Endothelial cell of umbilical vein (primary cell): ENCODE data around the gene CASP2. TPM values are rescaled to one million over a fixed set of nuclear protein-coding genes. Genes with fewer than 3 reads are reported as not detected.

Source experiments
- BruUV-seq: library from RNA; stranded (reverse); fragments of 400-500 nt; replicated peaks from 2 replicates; lab custom pipeline; 2021; lab: Mats Ljungman, UMichigan
- CTCF ChIA-PET: fragments of 300-600, 350-600 bp; sonication (Branson Sonifier 250); formaldehyde crosslinking; loops from one replicate; lab custom pipeline; 2021; ENCODE audit warnings: antibody characterized with exemption, inconsistent platforms; lab: Charles Lee
- POLR2A ChIA-PET: fragments of 300-600, 350-600 bp; sonication (Branson Sonifier 250); formaldehyde crosslinking; loops from one replicate; lab custom pipeline; 2021; ENCODE audit warnings: antibody characterized with exemption, inconsistent platforms; lab: Charles Lee
- DNase-seq: peaks from one replicate; pipeline ENCODE4 v3.0.0-alpha.2; 2011; ENCODE audit warnings: low read depth, low spot score
- FAIRE-seq: peaks from 2 replicates; lab custom pipeline; 2011; peaks lifted over from hg19 to GRCh38; lab: Jason Lieb, UNC
- H2AFZ ChIP-seq: 2 replicates; pipeline ENCODE4 v1.6.0; 2012; ENCODE audit warnings: low read depth, low read length, control low read depth, inconsistent platforms
- H3K27ac ChIP-seq: 2 replicates; pipeline ENCODE4 v1.5.1; 2011; ENCODE audit warnings: low read depth, mild to moderate bottlenecking, control low read depth, low read length, moderate library complexity; ENCODE audit not compliant: insufficient read depth
- H3K27me3 ChIP-seq, 2 experiments: 2 replicates each; pipeline versions ENCODE4 v1.6.0 to v1.6.1; 2011; ENCODE audit warnings: low read length in 2 of 2, mixed read lengths in 1 of 2; ENCODE audit not compliant: control insufficient read depth in 2 of 2, insufficient read depth in 2 of 2
- H3K36me3 ChIP-seq, 2 experiments: 2 replicates in 1 of 2; 3 replicates in 1 of 2; pipeline ENCODE4 v1.5.1; 2011; ENCODE audit warnings: low read length in 2 of 2, mild to moderate bottlenecking in 1 of 2, moderate library complexity in 1 of 2; ENCODE audit not compliant: control insufficient read depth in 2 of 2, insufficient read depth in 2 of 2; ENCODE audit errors: extremely low read depth in 1 of 2
- H3K4me1 ChIP-seq: 3 replicates; pipeline ENCODE4 v1.5.1; 2011; ENCODE audit warnings: mild to moderate bottlenecking, low read length; ENCODE audit not compliant: control insufficient read depth, insufficient read depth; ENCODE audit errors: extremely low read depth
- H3K4me2 ChIP-seq: 2 replicates; pipeline ENCODE4 v1.6.1; 2011; ENCODE audit warnings: low read length, control low read depth, mixed read lengths; ENCODE audit not compliant: insufficient read depth
- H3K4me3 ChIP-seq, 3 experiments: fragments of 200-600 bp in 1 of 3; sonication (generic), shearing (Covaris generic) in 1 of 3; replicated peaks in 1 of 3; 2 replicates each; pipeline ENCODE4 v1.5.1; 2011 to 2016; ENCODE audit warnings: control low read depth in 3 of 3, low read length in 3 of 3, mild to moderate bottlenecking in 2 of 3, inconsistent platforms in 1 of 3, low read depth in 1 of 3, moderate library complexity in 1 of 3; ENCODE audit not compliant: insufficient read depth in 1 of 3
- H3K79me2 ChIP-seq: 2 replicates; pipeline ENCODE4 v1.6.0; 2012; ENCODE audit warnings: low read length, inconsistent platforms; ENCODE audit not compliant: control insufficient read depth, insufficient read depth
- H3K9ac ChIP-seq: replicated peaks from 2 replicates; pipeline ENCODE3; 2011; ENCODE audit warnings: low read length, control low read depth; ENCODE audit not compliant: insufficient read depth; ENCODE audit errors: extremely low read depth
- H3K9me1 ChIP-seq: replicated peaks from 3 replicates; pipeline ENCODE4 v1.6.0; 2011; ENCODE audit warnings: mild to moderate bottlenecking, low read length; ENCODE audit not compliant: control insufficient read depth, insufficient read depth; ENCODE audit errors: extremely low read depth
- H3K9me3 ChIP-seq: replicated peaks from 2 replicates; pipeline ENCODE4 v1.5.1; 2012; ENCODE audit warnings: low read length, inconsistent platforms; ENCODE audit not compliant: control insufficient read depth, insufficient read depth
- H4K20me1 ChIP-seq: replicated peaks from 2 replicates; pipeline ENCODE3; 2011; ENCODE audit warnings: mild to moderate bottlenecking, low read length; ENCODE audit not compliant: control insufficient read depth, insufficient read depth; ENCODE audit errors: extremely low read depth
- EZH2 ChIP-seq: IDR thresholded peaks from 2 replicates; pipeline ENCODE4 v1.6.1; 2012; ENCODE audit warnings: borderline replicate concordance, low read depth, mild to moderate bottlenecking, moderate library complexity, low read length, inconsistent platforms; ENCODE audit not compliant: severe bottlenecking
- FOS ChIP-seq: IDR thresholded peaks from 2 replicates; pipeline ENCODE4 v1.6.1; 2011; ENCODE audit warnings: mild to moderate bottlenecking, low read length, moderate library complexity, borderline replicate concordance; ENCODE audit not compliant: insufficient read depth
- GATA2 ChIP-seq: IDR thresholded peaks from 2 replicates; pipeline ENCODE4 v1.7.0; 2011; ENCODE audit warnings: low read depth, mild to moderate bottlenecking, moderate library complexity, mixed read lengths, low read length; ENCODE audit not compliant: insufficient read length, insufficient read depth
- JUN ChIP-seq: IDR thresholded peaks from 2 replicates; pipeline ENCODE4 v1.6.1; 2011; ENCODE audit warnings: borderline replicate concordance, low read depth; ENCODE audit not compliant: insufficient read length, insufficient read depth
- MYC ChIP-seq: IDR thresholded peaks from one replicate; pipeline ENCODE4 v1.6.1; 2011; ENCODE audit warnings: mild to moderate bottlenecking, low read depth, low read length
- POLR2A ChIP-seq: IDR thresholded peaks from 2 replicates; pipeline ENCODE4 v1.6.1; 2012; ENCODE audit warnings: low read depth, mild to moderate bottlenecking, control low read depth, low read length
- POLR2AphosphoS5 ChIP-seq: IDR thresholded peaks from 2 replicates; pipeline ENCODE4 v1.6.1; 2012; ENCODE audit warnings: low read depth, mild to moderate bottlenecking, control low read depth, low read length, moderate library complexity; ENCODE audit not compliant: insufficient read depth
- dilution Hi-C: fragments of 300-500 bp; cut with MboI; formaldehyde crosslinking; loops from one replicate; pipeline ENCODE4 v1.15.0; 2019; ENCODE audit warnings: low sequenced_read_pairs; ENCODE audit not compliant: extremely low pct_ligation_motif_present
- intact Hi-C: fragments of 100-400 bp; cut with micrococcal nuclease; formaldehyde crosslinking; loops from one replicate; pipeline ENCODE4 v1.10.0; 2022
- polyA plus RNA-seq, 4 experiments: library from polyadenylated mRNA; depleted of rRNA in 3 of 4; stranded (reverse) in 3 of 4; unstranded in 1 of 4; fragments of >200 nt; gene quantifications; 2 replicates each; pipeline versions ENCODE4 v1.2.1 to v1.2.3, GENCODE V29; 2011 to 2012; ENCODE audit warnings: missing spikeins in 1 of 4
- total RNA-seq: library from RNA; stranded (reverse); gene quantifications from 2 replicates; pipeline ENCODE4 v1.2.3, GENCODE V29; 2021
- TF ChIP-seq, protein P1 (sequence below), 2 donors: IDR thresholded peaks; 1 replicate in 1 of 2; 2 replicates in 1 of 2; pipeline ENCODE4 v1.5.1; 2011; ENCODE audit warnings: low read length in 2 of 2, mild to moderate bottlenecking in 2 of 2, moderate library complexity in 2 of 2, control low read depth in 1 of 2, inconsistent platforms in 1 of 2, low read depth in 1 of 2; ENCODE audit not compliant: insufficient read depth in 1 of 2; ENCODE audit errors: extremely low read depth in 1 of 2
- TF ChIP-seq, protein P2 (sequence below): IDR thresholded peaks from 2 replicates; pipeline ENCODE4 v1.6.1; 2011; ENCODE audit not compliant: insufficient read depth, insufficient read length

CASP2 gene
- total and polyA plus RNA-seq, 2 donors (not counting 3 experiments of a cell fraction or from before 2014, with no cell fraction given), result 36.3 to 57.9 TPM

DNA sequence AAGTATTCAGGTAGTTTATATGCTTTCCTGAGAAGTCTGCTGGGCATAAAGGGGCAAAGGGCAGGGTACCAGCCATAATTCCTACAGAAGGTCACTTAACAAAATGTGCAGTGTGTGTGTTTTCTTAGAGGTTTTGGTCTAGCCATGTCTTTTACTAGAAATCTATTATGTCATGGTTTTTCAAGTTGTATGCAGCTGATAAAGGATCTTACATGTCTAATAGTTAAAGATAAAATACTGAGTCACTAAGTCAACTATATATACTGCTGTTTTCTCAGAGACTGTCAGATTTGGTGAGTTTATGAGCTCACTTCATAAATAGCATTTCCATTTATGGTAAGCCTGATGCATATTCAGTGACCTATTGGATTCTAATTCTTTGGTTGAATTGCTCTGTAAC lies 7.7 kb downstream of the CASP2 start:
- Histone ChIP-seq H3K9me1 (no peaks in the 10 kb centered on the region), H3K27ac (peak overlapping the region; percentile 74), H3K9me3 (no peaks in the 10 kb centered on the region), H3K27me3 (no peaks in the 10 kb centered on the region), H2AFZ (no peak overlapping the region), H3K4me3 (peak overlapping the region in 1 of 3 experiments; percentile 1), H3K79me2 (peaks cover 27% of the 10 kb centered on the region), H3K4me2 (peak overlapping the region; percentile 59), H3K36me3 (peaks cover 33 to 47% of the 10 kb centered on the region in 2 experiments), H4K20me1 (peaks cover 3% of the 10 kb centered on the region), H3K4me1 (peaks cover 40% of the 10 kb centered on the region), H3K9ac (peak overlapping the region; percentile 61)
- intact Hi-C loops, result loop anchor here (1.0 to 5.0 kb wide), 3 partner anchors 8 to 289 kb away; partner anchors contain the start of genes CASP2 and GSTK1
- BruUV-seq, result no TSS peak
- TF ChIP-seq POLR2A, result no peak
- TF ChIP-seq, protein P1, sequence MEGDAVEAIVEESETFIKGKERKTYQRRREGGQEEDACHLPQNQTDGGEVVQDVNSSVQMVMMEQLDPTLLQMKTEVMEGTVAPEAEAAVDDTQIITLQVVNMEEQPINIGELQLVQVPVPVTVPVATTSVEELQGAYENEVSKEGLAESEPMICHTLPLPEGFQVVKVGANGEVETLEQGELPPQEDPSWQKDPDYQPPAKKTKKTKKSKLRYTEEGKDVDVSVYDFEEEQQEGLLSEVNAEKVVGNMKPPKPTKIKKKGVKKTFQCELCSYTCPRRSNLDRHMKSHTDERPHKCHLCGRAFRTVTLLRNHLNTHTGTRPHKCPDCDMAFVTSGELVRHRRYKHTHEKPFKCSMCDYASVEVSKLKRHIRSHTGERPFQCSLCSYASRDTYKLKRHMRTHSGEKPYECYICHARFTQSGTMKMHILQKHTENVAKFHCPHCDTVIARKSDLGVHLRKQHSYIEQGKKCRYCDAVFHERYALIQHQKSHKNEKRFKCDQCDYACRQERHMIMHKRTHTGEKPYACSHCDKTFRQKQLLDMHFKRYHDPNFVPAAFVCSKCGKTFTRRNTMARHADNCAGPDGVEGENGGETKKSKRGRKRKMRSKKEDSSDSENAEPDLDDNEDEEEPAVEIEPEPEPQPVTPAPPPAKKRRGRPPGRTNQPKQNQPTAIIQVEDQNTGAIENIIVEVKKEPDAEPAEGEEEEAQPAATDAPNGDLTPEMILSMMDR (IDR thresholded peaks at IDR 0.05; ENCODE audit: extremely low read depth in 1 of 2, insufficient read depth in 1 of 2, low read depth in 1 of 2, low read length in 2 of 2), result no peak
- TF ChIP-seq EZH2, result no peak
- peak; percentile 55 for TF ChIP-seq FOS
- no peak for TF ChIP-seq MYC
- TF ChIP-seq JUN, result peak; percentile 80
- TF ChIP-seq GATA2, result peak; percentile 79
- TF ChIP-seq, protein P2, sequence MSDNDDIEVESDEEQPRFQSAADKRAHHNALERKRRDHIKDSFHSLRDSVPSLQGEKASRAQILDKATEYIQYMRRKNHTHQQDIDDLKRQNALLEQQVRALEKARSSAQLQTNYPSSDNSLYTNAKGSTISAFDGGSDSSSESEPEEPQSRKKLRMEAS, result no peak
- peak; percentile 22 for TF ChIP-seq POLR2AphosphoS5
- POLR2A ChIA-PET, result interaction anchor here (1.1 to 1.6 kb wide), 4 partner anchors 8 to 86 kb away, joined by 3 to 7 read pairs (median 6); partner anchors contain the start of gene CASP2
- dilution Hi-C loops, result no loop called here
- DNase-seq, result peak; percentile 88
- peak; percentile 93 for FAIRE-seq
- CTCF ChIA-PET, result interaction anchor here (0.8 to 4.7 kb wide), 13 partner anchors 8 to 441 kb away, joined by 3 to 40 read pairs (median 8); partner anchors contain the start of genes CASP2 and GSTK1
